Body of pancreas (tissue), 4 donors: Measurements from ENCODE around the gene MTX1.

ENCODE experiments used
- CTCF ChIP-seq, 7 experiments: fragments of 450-650 bp in 4 of 7; fragments of 200-600 bp in 3 of 7; sonication (generic) in 3 of 7; IDR thresholded peaks; one replicate each; pipeline ENCODE4 v1.5.1; 2016 to 2019; ENCODE audit warnings: antibody characterized with exemption in 7 of 7
- POLR2A ChIP-seq, 3 donors: fragments of 450-650 bp; IDR thresholded peaks; one replicate each; pipeline ENCODE4 v1.6.1; 2016; ENCODE audit warnings: antibody characterized with exemption in 3 of 3, mild to moderate bottlenecking in 2 of 3

- peak; percentile 79 to 95 (median 93) for TF ChIP-seq CTCF (IDR thresholded peaks at IDR 0.05)
- no peak for TF ChIP-seq POLR2A (IDR thresholded peaks at IDR 0.05)
Observed at GRCh38 chr1:155167166-155168104, 41.1 kb upstream of the MTX1 start.
